ENCODE measurements around the gene HSD17B2.

Gene HSD17B2

DNA sequence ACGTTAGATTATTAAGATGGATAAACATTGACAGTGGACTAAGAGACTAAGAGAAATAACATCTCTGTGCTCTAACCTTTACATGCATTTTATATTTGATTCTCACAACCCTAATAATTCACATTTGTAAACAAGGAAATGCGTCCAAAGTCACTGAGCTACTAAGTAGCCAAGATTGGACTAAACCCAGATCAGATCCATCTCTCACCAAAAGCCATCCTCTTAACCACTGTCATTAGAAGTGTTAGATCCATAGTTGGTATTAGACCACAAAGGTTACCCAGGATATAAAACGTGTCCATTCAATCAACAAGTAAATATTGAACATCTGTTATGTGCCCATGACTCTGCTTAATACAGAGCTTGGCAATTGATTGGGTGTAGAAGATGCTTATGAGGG is 5.2 kb downstream of the HSD17B2 start:
- H3K4me3 ChIP-seq, result no peak overlapping the region
- DNase-seq (ENCODE audit: low spot score), result no peak
- no peak overlapping the region for H3K27ac ChIP-seq
- TF ChIP-seq, protein P1, sequence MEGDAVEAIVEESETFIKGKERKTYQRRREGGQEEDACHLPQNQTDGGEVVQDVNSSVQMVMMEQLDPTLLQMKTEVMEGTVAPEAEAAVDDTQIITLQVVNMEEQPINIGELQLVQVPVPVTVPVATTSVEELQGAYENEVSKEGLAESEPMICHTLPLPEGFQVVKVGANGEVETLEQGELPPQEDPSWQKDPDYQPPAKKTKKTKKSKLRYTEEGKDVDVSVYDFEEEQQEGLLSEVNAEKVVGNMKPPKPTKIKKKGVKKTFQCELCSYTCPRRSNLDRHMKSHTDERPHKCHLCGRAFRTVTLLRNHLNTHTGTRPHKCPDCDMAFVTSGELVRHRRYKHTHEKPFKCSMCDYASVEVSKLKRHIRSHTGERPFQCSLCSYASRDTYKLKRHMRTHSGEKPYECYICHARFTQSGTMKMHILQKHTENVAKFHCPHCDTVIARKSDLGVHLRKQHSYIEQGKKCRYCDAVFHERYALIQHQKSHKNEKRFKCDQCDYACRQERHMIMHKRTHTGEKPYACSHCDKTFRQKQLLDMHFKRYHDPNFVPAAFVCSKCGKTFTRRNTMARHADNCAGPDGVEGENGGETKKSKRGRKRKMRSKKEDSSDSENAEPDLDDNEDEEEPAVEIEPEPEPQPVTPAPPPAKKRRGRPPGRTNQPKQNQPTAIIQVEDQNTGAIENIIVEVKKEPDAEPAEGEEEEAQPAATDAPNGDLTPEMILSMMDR (IDR thresholded peaks at IDR 0.05), result no peak

DNA sequence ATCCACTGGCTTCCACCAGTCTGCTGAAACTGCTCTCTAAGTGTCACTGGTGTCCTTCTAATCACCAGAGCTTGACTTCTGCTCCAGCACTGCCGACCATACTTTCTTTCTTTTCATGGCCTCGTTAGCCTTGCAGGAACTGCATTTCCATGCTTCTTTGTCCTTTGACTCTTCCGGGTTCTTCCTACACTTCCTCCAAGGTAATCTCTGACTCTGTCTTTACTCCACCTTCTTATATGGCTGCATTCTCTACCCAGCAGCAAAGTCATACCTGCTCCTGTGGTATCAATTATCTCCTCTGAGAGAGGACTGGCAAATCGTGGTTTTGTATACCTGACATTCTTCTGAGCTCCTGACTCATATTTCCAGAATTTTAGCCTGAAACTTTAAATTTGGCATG is 6.5 kb downstream of the HSD17B2 start:
- Histone ChIP-seq H3K27ac (no peak overlapping the region), H3K4me3 (no peak overlapping the region)
- TF ChIP-seq, protein P1 (IDR thresholded peaks at IDR 0.05), result no peak
- no peak for DNase-seq (ENCODE audit: low spot score)

DNA sequence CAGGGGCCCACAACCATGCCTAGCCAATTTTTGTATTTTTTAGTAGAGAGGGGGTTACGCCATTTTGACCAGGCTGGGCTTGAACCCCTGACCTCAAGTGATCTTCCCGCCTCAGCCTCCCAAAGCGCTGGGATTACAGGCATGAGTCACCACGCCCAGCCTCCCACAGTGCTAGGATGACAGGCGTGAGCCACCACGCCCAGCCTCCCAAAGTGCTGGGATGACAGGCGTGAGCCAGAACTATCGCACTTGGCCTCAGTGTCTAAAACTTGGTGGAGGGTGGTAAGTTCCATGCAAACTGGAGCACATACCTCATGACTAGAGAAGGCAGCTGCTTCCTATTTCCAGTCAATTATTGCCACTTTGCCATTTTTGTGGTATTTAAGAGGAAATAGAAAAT is 7.1 kb downstream of the HSD17B2 start:
- TF ChIP-seq, protein P1 (IDR thresholded peaks at IDR 0.05), result no peak
- no peak overlapping the region for H3K4me3 ChIP-seq
- H3K27ac ChIP-seq, result no peak overlapping the region
- DNase-seq (ENCODE audit: low spot score), result no peak

DNA sequence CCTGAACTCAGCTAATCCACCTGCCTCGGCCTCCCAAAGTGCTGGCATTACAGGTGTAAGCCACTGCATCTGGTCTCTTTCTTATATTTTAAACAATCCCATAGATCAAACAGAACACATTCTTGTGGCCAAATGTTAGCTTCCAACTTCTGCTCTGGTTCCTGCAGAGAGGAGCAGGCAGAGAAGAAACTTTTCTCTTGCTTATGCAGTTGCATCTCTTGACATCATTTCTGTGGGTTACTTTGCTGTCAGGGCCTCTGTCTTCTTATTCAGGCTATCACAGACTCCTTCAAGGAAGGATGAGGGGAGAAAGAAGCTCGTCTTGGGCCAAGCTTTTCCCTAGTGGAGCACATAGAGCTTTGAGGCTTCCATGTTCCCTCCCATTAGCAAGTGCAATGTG is 7.8 kb downstream of the HSD17B2 start:
- DNase-seq (ENCODE audit: low spot score), result no peak
- no peak overlapping the region for H3K27ac ChIP-seq
- TF ChIP-seq, protein P1 (IDR thresholded peaks at IDR 0.05), result no peak
- H3K4me3 ChIP-seq, result no peak overlapping the region

DNA sequence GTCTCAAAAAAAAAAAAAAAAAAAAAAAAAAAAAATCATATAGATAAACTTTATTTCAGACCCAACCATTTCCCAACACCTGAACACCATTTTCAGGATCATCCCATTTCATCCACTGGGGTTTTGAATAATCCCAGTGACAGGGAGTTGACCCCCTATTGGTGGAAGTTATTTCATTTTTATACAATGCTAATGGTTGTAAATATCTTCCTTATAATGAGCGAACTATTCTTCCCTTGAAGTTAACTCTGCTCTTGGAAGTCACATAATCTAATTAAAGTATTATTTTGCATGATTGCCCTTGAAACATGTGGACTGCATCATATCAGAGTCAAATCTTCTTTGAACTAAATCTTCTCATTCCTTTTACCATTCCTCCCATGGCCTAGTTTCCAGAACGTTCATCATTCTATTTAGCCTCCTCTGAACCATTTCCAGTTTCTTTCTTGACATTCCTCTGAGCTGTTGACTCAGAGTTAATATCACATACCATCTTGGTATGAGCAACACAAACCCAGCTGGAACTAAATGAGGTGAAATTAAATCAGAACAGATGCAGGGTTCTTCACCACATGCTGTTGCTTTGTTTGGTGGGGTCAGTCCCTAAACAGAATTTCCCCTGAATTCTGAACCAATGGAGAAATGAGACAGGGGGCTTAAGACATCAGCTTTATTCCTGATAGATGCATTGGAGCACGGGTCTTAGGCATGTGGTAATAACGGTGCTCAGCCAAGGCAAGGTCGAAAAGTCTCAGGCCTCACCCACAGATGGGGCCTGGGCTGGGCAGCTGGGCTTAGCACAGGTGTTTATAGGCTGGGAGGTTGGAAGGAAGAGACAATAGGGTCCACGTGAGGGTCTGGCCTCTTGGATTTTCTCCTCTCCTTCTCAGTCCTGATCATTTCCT is 8.9 kb downstream of the HSD17B2 start:
- H3K27ac ChIP-seq, result no peak overlapping the region
- TF ChIP-seq, protein P1 (IDR thresholded peaks at IDR 0.05), result no peak
- no peak for DNase-seq (ENCODE audit: low spot score)
- no peak overlapping the region for H3K4me3 ChIP-seq

DNA sequence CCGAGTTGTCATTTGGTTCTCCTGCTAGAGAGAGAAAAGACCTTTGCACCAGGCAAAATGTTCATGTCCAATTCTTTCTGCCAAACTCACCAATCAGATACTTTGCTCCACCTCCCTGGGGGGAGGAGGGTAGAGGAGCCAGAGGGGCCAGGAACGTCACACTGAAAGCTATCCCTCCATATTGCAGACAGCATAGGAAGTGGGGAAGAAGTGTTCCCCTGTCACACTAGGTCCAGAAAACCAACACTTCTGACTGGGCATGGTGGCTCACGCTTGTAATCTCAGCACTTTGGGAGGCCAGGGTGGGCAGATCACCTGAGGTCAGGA is 9.5 kb downstream of the HSD17B2 start:
- DNase-seq (ENCODE audit: low spot score), result no peak
- TF ChIP-seq, protein P1 (IDR thresholded peaks at IDR 0.05), result no peak

DNA sequence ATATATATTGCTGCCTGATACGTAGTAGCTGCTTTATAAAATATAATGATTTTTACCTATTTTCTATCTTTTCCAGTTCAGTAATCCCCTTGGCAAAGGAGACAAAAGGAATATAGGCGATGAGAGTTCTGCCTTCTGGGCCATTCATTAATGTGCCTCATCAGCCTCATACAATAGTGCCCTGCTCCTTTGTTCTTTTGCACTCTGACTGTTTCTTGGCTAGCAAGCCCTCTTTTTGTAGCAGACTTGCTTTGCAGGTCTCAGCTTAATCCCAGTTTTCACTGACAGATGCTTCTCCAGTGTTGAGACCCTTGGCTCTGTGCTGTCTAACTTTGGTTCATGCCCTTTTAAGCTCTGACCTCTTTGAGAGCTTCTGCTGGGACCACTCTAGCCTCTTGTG is 10.4 kb downstream of the HSD17B2 start:
- Histone ChIP-seq H3K27ac (no peak overlapping the region), H3K4me3 (no peak overlapping the region)
- TF ChIP-seq, protein P1 (IDR thresholded peaks at IDR 0.05), result no peak
- DNase-seq (ENCODE audit: low spot score), result no peak

More for the DNA sequence above, 9.5 kb downstream of the HSD17B2 start:
- H3K4me3 ChIP-seq, result no peak overlapping the region
- no peak overlapping the region for H3K27ac ChIP-seq
